OCI-LY7 (cell line): ENCODE results near the gene BCAN. TPM values are rescaled to one million over a fixed set of nuclear protein-coding genes. Genes with fewer than 3 reads are reported as not detected.

Experiments
- BruUV-seq: library from RNA; stranded (reverse); fragments of 400-500 nt; replicated peaks from 2 replicates; lab custom pipeline; 2021; lab: Mats Ljungman, UMichigan
- CTCF ChIA-PET: fragments of 300-600 bp; sonication (Branson Sonifier 250); formaldehyde crosslinking; loops from one replicate; lab custom pipeline; 2022; ENCODE audit warnings: antibody characterized with exemption; ENCODE audit not compliant: unreplicated experiment; lab: Charles Lee
- POLR2A ChIA-PET: fragments of 300-600 bp; sonication (Branson Sonifier 250); formaldehyde crosslinking; loops from one replicate; lab custom pipeline; 2022; ENCODE audit warnings: antibody characterized with exemption; lab: Charles Lee
- DNase-seq: peaks from one replicate; pipeline ENCODE4 v3.0.0-alpha.2; 2015; ENCODE audit warnings: low spot score
- H2AFZ ChIP-seq: fragments of 200-600 bp; sonication (generic), shearing (Covaris generic); 2 replicates; pipeline ENCODE4 v1.6.1; 2014; ENCODE audit warnings: mild to moderate bottlenecking, antibody characterized with exemption, low read length, moderate library complexity
- H3K27ac ChIP-seq: fragments of 200-600 bp; sonication (generic); 2 replicates; pipeline ENCODE4 v1.5.1; 2014; ENCODE audit warnings: mixed run types, low read depth, mild to moderate bottlenecking, moderate library complexity, low read length, inconsistent platforms; ENCODE audit not compliant: poor library complexity, severe bottlenecking
- H3K36me3 ChIP-seq: fragments of 200-600 bp; sonication (generic); 2 replicates; pipeline ENCODE4 v1.6.1; 2014; ENCODE audit warnings: mild to moderate bottlenecking, antibody characterized with exemption, low read length, moderate library complexity, mixed read lengths; ENCODE audit not compliant: insufficient read depth
- H3K4me1 ChIP-seq: fragments of 200-600 bp; sonication (generic); 2 replicates; pipeline ENCODE4 v1.5.1; 2014; ENCODE audit warnings: mild to moderate bottlenecking, low read length; ENCODE audit not compliant: insufficient read depth, poor library complexity, severe bottlenecking
- H3K4me2 ChIP-seq: fragments of 200-600 bp; sonication (generic); 2 replicates; pipeline ENCODE4 v1.6.1; 2014; ENCODE audit warnings: mild to moderate bottlenecking, low read length
- H3K4me3 ChIP-seq: fragments of 200-600 bp; sonication (generic); 2 replicates; pipeline ENCODE4 v1.5.1; 2014; ENCODE audit warnings: mild to moderate bottlenecking, low read depth, low read length; ENCODE audit not compliant: poor library complexity, severe bottlenecking
- H3K79me2 ChIP-seq: fragments of 200-600 bp; sonication (generic); 2 replicates; pipeline ENCODE4 v1.6.1; 2016; ENCODE audit warnings: low read depth, mild to moderate bottlenecking, low read length, moderate library complexity, mixed read lengths; ENCODE audit not compliant: insufficient read depth
- H3K9me2 ChIP-seq: fragments of 200-600 bp; sonication (generic); 2 replicates; pipeline ENCODE4 v1.6.1; 2016; ENCODE audit warnings: mild to moderate bottlenecking, low read length, mixed read lengths; ENCODE audit not compliant: insufficient read depth
- H3K9me3 ChIP-seq: fragments of 200-600 bp; sonication (generic); 2 replicates; pipeline ENCODE4 v1.6.1; 2014; ENCODE audit warnings: mild to moderate bottlenecking, mixed run types, low read length, mixed read lengths
- H4K20me1 ChIP-seq: fragments of 200-600 bp; sonication (generic); 2 replicates; pipeline ENCODE4 v1.6.1; 2014; ENCODE audit warnings: mild to moderate bottlenecking, antibody characterized with exemption, low read length, moderate library complexity, mixed read lengths; ENCODE audit not compliant: insufficient read depth
- CTCF ChIP-seq: fragments of 200-600 bp; sonication (generic); conservative IDR thresholded peaks from 2 replicates; pipeline ENCODE4 v1.5.1; 2014; ENCODE audit warnings: mild to moderate bottlenecking, antibody characterized with exemption, low read length, moderate library complexity, mixed read lengths
- EZH2phosphoT487 ChIP-seq: fragments of 200-600 bp; sonication (generic); IDR thresholded peaks from 2 replicates; pipeline ENCODE4 v1.6.1; 2018; ENCODE audit warnings: low read depth, borderline replicate concordance, mild to moderate bottlenecking, mixed run types, antibody characterized with exemption, low read length, moderate library complexity, mixed read lengths
- intact Hi-C: fragments of 100-400 bp; cut with micrococcal nuclease; formaldehyde crosslinking; loops from one replicate; pipeline ENCODE4 v1.10.0; 2022; ENCODE audit not compliant: unreplicated experiment
- total RNA-seq, 2 experiments: library from RNA; depleted of rRNA in 1 of 2; stranded (reverse); fragments of >200 nt in 1 of 2; shearing (Covaris generic) in 1 of 2; gene quantifications; 2 replicates each; pipeline ENCODE4 v1.2.3, GENCODE V29; 2014 to 2022

The BCAN gene
- total RNA-seq, 2 experiments from 2014 or later = not detected

DNA sequence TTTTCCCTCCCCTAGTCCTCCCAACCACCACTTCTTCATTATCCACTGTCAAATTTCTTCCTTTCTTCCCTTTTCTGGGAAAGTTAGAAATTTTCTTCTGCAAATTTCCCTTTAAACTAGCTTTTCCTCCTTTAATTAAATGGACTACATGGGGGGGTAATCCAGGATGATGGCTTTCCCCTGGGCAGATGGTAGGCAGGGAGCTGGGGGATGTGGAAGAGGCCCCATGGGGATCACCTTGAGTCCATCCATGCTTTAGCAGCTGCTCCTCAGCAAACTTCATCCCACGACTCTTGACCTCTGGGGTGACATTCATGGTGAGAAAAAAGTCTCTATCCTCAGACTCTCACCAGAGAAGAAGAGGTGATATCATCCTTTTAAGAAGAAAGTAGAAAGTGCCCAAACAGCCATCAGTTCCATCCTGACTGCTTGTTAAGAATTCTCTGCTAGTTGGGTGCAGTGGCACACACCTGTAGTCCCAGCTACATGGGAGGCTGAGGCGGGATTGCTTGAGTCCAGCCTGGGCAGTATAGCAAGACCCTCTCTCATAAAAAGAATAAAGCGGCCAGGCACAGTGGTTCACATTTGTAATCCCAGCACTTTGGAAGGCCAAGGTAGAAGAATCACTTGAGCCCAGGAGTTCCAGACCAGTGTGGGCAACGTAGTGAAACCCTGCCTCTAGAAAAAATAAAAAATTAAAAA lies 43.0 kb upstream of the BCAN start:
- no peaks in the 10 kb centered on the region for H3K9me2 ChIP-seq
- H3K4me2 ChIP-seq = peak overlapping the region; percentile 91
- no peak for TF ChIP-seq EZH2phosphoT487
- no peak for TF ChIP-seq CTCF
- no peak overlapping the region for H3K27ac ChIP-seq
- no peaks in the 10 kb centered on the region for H3K9me3 ChIP-seq
- no peak overlapping the region for H2AFZ ChIP-seq
- POLR2A ChIA-PET = interaction anchor here (0.5 to 4.7 kb wide), 4 partner anchors 7 to 213 kb away, joined by 3 to 27 read pairs (median 4); partner anchors contain the start of genes MEF2D and NAXE
- BruUV-seq = no TSS peak
- H3K79me2 ChIP-seq = peaks cover 40% of the 10 kb centered on the region
- intact Hi-C loops = no loop called here
- peaks cover 26% of the 10 kb centered on the region for H3K4me1 ChIP-seq
- H3K36me3 ChIP-seq = peaks cover 59% of the 10 kb centered on the region
- H4K20me1 ChIP-seq = no peaks in the 10 kb centered on the region
- CTCF ChIA-PET = interaction anchor here (0.5 to 0.6 kb wide), 2 partner anchors 10 to 25 kb away, joined by 3 read pairs; no protein-coding TSS in a partner anchor
- DNase-seq = no peak
- no peak overlapping the region for H3K4me3 ChIP-seq

DNA sequence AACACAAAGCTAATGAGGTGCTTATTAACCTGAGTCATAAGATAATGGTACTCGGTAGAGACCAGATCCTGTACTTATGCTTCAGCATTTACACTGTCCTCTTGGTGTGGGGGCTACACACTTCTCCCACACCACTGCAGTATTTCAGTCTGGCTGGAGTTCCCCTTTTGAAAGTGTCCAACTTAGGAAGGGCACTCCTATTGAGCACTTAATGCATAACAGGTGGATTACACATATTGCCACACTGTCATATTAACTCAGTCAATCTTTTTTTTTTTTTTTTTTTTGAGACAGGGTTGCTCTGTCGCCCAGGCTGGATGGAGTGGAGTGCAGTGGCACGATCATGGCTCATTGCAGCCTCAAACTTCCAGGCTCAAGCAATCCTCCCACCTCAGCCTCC lies 42.1 kb upstream of the BCAN start:
- Histone ChIP-seq H3K9me2 (no peaks in the 10 kb centered on the region), H2AFZ (no peak overlapping the region), H3K4me3 (peak overlapping the region; percentile 78), H4K20me1 (no peaks in the 10 kb centered on the region), H3K9me3 (no peaks in the 10 kb centered on the region), H3K4me2 (peak overlapping the region; percentile 91), H3K27ac (peak overlapping the region; percentile 69), H3K79me2 (peaks cover 40% of the 10 kb centered on the region), H3K4me1 (peaks cover 26% of the 10 kb centered on the region), H3K36me3 (peaks cover 50% of the 10 kb centered on the region)
- intact Hi-C loops = no loop called here
- no TSS peak for BruUV-seq
- ChIA-PET POLR2A (interaction anchor here (0.7 to 4.7 kb wide), 6 partner anchors 8 to 731 kb away, joined by 3 to 27 read pairs (median 4); partner anchors contain the start of genes MEF2D and NAXE), CTCF (interaction anchor here (0.6 to 1.2 kb wide), 3 partner anchors 9 to 126 kb away, joined by 3 read pairs; partner anchors contain the start of gene NAXE)
- peak; percentile 77 for DNase-seq
- TF ChIP-seq CTCF (peak; percentile 62), EZH2phosphoT487 (no peak)
